GM19372 (cell line): ENCODE measurements around the gene DCUN1D4.
"Not testable (repeated sequence)": the region's sequence is repeated elsewhere in the genome, so short reads cannot be mapped to it uniquely, and the experiment has no call there.

Experiments used
- ATAC-seq: cut with Tn5 transposase; IDR thresholded peaks from one replicate; pipeline ENCODE4 v1.9.1; 2021; ENCODE audit warnings: mild to moderate bottlenecking, low read depth, moderate library complexity; ENCODE audit not compliant: unreplicated experiment

The DCUN1D4 gene

DNA sequence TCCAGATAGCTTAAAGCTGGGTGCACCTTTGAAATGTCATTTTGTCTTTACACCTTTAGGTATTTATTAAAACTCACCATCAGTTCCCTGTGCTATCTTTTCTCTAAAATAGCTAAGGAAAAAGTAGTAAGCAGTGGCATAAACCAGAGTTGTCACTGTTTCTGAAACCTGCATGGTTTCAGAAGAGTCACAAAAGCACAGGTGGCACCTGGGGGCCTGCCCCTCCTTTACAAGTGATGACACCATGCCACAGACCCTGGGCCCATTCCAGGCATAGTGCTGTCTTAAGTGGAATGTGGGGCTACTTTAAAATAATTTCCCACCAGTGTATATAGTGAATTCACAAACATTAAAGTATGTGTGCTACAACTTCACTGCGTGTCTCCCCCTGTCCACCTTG lies 47.8 kb downstream of the DCUN1D4 start:
- ATAC-seq, result no peak

DNA sequence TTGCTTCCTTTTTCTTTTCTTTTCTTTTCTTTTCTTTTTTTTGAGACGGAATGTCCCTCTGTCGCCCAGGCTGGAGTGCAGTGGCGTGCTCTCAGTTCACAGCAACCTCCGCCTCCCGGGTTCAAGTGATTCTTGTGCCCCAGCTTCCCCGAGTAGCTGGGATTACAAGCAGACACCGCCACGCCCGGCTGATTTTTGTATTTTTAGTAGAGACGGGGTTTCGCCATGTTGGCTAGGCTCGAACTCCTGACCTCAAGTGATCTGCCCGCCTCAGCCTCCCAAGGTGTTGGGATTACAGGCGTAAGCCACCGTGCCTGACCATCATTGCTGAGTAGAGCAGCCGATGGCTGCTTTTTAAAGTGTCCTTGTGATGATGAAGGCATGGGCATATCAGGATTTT lies 50.4 kb downstream of the DCUN1D4 start:
- ATAC-seq, result not testable (repeated sequence)

- no peak for ATAC-seq
These were observed 51.2 kb downstream of the DCUN1D4 start for GRCh38 chr4:51894059-51894645.

DNA sequence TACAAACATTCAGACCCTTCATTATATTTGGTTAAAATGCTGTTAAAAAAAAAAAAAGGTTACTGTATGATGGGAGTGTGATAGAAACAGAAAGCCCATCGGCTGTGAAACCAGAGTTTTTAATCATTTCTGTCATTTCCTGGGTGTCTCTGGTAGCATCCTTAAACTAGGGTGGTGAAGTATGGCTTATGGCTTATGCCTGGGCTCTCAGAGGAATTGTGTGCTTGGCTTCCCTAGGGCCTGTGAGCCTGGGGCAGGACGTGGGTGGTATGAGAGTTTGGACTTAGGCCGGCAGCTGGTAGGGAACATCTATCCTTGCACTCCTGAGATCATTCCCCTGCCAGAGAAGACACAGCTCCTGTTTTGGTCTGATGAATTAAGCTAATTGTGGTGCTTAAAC lies 52.2 kb downstream of the DCUN1D4 start:
- ATAC-seq, result peak; percentile 40

GRCh38 chr4:51895816-51896408 lies 53.0 kb downstream of the DCUN1D4 start:
- ATAC-seq, result peak; percentile 98

GRCh38 chr4:51901363-51901762 lies 58.4 kb downstream of the DCUN1D4 start:
- ATAC-seq, result no peak

DNA sequence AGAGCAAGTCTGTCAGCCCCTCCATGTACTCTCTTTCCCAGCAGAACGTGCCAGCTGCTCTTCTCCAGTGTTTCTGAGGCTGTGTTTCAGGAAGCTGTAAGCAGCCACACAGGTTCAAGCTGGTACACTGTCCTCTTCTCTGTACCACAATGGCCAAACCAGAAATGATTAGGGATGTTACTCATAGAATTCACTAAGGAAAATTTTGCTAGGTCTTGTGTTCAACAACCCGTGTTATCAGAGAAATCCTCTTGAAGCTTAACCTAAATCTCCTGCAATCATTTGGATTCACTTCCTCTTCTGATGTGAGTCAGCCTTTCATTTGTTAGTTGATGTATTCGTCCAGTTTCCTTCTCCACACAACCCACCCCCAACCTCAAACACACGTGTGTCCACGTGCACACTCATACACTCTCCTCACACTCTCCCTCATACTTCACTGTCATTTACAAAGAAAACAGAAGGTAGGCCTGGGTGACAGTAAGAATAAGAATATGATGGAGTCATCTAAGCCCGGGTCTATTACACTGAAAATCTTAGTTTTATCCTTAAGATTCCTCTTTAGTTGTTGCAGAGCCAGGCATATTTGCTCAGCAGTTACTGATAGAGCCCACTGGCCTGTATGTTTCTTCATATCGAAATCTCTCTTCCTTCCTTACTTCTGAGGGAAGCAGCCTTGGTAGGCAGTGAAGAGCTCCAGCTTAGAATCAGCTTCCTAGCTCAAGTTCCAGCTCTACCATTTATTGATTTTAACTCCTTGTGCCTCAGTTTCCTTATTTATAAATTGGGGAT lies 63.4 kb downstream of the DCUN1D4 start:
- ATAC-seq, result peak; percentile 97

GRCh38 chr4:51907006-51907669 lies 64.2 kb downstream of the DCUN1D4 start:
- no peak for ATAC-seq

GRCh38 chr4:51909236-51909703 lies 66.3 kb downstream of the DCUN1D4 start:
- ATAC-seq, result no peak

DNA sequence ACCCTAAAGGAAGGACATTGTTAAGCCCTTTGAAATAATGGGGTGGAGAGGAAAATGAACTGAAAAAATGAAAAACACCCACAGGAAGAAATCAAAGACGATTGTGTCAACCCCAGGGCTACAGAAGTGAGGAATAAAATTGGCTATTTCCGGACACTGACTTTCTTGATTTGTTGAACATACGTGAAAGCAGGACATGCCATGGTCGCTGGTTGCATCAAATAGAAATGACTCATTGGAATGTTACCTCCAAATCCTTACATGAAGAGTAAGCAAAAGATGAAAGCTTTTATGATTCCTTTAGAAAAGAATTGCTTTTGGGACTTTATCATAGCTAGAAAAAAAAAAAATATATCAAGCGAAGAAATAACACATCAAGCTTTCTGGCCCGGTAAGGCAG lies 75.3 kb downstream of the DCUN1D4 start:
- no peak for ATAC-seq

GRCh38 chr4:51923343-51923742 lies 80.4 kb downstream of the DCUN1D4 start:
- no peak for ATAC-seq

DNA sequence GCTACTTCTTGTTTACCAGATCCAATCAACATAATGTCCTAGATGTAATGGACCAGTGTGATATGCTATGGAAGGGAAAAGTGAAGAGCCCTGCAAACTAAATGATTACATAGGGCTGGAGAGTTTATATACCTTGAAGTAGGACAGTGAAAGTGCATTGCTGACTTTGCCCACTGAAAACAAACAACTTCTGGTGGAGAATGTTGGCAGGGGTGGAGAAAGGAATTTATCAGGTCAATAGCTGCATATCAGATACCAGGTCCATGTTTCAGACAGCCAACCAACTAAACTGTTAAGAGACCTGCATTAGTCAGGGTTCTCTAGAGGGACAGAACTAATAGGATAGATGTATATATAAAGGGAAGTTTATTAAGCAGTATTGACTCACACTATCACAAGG lies 82.4 kb downstream of the DCUN1D4 start:
- no peak for ATAC-seq

- no peak for ATAC-seq
These were observed 87.6 kb downstream of the DCUN1D4 start for GRCh38 chr4:51930557-51930956.

DNA sequence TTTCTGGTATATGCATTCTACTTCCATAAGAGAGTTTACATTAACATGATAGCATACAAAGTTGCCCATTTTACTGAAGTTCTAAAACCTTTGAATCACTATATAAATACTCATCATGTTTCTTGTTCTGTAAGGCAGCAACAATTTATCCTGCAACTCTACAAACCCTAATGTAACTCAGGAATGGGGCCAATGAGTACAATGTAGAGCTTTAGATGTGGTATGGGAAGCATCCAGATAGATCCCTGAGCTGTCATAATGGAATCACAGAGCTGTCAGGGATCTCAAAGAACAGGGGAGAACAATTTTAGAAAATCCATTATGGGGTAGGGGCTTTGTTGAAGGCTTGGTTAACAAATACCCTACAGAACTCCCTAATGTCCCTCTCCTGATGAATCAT lies 88.5 kb downstream of the DCUN1D4 start:
- no peak for ATAC-seq

- no peak for ATAC-seq
These were observed 89.3 kb downstream of the DCUN1D4 start for GRCh38 chr4:51932261-51932660.

GRCh38 chr4:51932684-51933083 lies 89.7 kb downstream of the DCUN1D4 start:
- no peak for ATAC-seq

DNA sequence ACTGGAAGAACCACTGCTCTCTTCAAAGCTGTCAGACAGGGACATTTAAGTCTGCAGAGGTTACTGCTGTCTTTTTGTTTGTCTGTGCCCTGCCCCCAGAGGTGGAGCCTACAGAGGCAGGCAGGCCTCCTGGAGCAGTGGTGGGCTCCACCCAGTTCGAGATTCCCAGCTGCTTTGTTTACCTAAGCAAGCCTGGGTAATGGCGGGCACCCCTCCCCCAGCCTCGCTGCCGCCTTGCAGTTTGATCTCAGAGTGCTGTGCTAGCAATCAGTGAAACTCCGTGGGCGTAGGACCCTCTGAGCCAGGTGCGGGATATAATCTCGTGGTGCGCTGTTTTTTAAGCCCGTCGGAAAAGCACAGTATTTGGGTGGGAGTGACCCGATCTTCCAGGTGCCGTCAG lies 97.5 kb downstream of the DCUN1D4 start:
- not testable (repeated sequence) for ATAC-seq

DNA sequence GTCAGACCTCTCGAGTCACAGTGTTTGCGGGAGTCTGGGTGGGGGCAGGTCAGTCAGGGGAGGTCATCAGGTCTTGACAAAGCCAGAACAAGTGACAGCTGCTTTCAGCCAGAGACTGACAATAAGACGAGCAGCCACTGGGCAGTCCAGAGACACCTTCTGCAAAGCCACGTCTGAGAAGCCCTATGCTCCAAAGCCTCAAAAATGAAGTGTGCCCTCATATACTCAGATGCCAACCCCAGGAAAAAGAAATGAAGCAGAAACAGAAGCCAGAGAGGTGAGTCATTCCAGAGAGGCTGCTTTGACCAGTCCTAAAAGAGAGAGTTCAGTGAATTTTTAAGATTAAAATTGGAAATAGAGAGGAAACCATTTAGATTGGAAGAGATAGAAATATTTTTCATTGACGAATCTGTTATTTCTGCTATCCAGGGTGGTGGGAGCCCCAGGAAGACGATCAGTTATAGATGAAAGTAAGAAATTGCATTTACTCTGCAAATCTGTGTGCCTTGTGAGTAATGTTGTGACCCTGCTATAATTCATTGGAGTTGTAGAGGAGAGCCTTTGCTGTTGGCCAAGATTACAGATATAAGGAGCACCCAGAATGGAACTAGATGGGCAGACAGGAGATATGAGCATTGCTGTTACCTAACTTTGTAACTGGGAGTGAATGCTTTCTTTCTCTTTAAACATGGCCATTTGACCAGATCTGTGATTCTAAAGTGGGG lies 99.3 kb downstream of the DCUN1D4 start:
- no peak for ATAC-seq

DNA sequence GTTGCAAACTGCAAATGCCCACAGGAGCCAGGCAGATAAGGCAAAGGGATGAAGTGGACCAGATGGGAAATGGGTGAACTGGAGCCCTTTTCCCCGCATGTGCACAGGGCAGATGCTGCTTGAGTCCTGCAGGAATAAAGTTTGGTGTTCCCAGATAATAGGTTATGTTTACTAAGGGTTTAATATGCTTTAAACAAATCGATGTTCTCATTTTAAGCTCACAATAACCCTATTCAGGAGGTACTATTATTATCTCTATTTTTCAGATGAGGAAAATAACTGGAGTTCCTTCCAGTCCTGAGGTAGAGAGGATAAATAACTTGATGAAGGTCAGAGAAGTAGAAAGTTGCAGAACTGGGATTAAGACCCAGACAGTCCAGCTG lies 99.9 kb downstream of the DCUN1D4 start:
- ATAC-seq, result no peak

DNA sequence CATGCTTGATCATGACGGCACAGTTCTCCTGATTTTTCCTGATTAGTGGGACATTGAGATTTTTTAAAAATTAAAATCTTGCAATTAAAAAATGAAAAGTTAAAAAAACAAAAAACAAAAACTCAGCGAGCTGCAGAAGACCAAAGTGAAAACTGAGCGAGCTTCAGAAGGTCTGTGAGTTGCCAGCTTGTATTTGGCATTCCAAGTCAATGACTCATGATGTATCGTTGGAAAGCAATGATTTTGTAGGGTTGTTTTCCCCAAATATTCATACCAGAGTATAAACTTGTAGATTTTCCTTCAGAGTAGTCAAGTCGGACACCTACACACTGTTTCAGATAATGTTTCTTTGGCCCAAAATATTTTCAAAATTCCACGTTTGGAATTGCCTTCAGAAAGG lies 100.3 kb downstream of the DCUN1D4 start:
- no peak for ATAC-seq
